ENCODE measurements around the gene CD274.
"Not testable (repeated sequence)": the region's sequence is repeated elsewhere in the genome, so short reads cannot be mapped to it uniquely, and the experiment has no call there.

CD274 gene

GRCh38 chr9:5468850-5469249, 18.5 kb downstream of the CD274 start:
- no peak for ATAC-seq

GRCh38 chr9:5470122-5470521, 19.8 kb downstream of the CD274 start:
- no peak for ATAC-seq

- ATAC-seq = no peak
These were observed 20.5 kb downstream of the CD274 start for GRCh38 chr9:5470816-5471215.

DNA sequence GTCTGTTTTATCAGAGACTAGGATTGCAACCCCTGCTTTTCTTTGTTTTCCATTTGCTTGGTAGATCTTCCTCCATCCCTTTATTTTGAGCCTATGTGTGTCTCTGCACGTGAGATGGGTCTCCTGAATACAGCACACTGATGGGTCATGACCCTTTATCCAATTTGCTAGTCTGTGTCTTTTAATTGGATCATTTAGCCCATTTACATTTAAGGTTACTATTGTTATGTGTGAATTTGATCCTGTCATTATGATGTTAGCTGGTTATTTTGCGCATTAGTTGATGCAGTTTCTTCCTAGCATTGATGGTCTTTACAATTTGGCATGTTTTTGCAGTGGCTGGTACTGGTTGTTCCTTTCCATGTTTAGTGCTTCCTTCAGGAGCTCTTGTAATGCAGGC, 25.3 kb downstream of the CD274 start:
- not testable (repeated sequence) for ATAC-seq

GRCh38 chr9:5478206-5478605, 27.9 kb downstream of the CD274 start:
- ATAC-seq = peak; percentile 27 to 48

GRCh38 chr9:5479994-5480694, 29.8 kb downstream of the CD274 start:
- peak in 1 of 2 donors; percentile 45 for ATAC-seq

- no peak for ATAC-seq
These were observed 30.6 kb downstream of the CD274 start for GRCh38 chr9:5480919-5481318.

GRCh38 chr9:5481322-5482040, 31.1 kb downstream of the CD274 start:
- ATAC-seq = no peak

GRCh38 chr9:5482194-5482593, 31.9 kb downstream of the CD274 start:
- no peak for ATAC-seq

DNA sequence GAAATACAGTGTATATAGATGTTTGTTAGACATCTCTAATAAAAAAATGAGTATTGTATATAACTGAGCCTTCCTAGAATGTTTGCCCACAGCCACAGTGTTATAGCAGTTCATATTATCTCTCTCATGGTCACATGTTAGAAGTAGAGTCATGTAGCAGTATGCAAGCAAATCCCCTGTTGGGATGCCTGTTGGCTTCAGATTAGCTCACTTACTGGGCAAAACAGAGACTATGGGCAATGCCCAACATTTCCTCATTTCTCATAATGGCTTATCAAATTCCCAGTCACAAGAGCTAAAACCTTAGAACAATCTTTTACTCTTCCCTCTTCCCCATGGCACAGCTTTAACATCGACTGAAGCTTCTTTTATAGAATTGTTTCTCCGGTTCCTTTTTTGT, 33.0 kb downstream of the CD274 start:
- ATAC-seq = no peak

GRCh38 chr9:5485378-5486085, 35.2 kb downstream of the CD274 start:
- ATAC-seq = no peak

- no peak for ATAC-seq
These were observed 36.6 kb downstream of the CD274 start for GRCh38 chr9:5486988-5487387.

DNA sequence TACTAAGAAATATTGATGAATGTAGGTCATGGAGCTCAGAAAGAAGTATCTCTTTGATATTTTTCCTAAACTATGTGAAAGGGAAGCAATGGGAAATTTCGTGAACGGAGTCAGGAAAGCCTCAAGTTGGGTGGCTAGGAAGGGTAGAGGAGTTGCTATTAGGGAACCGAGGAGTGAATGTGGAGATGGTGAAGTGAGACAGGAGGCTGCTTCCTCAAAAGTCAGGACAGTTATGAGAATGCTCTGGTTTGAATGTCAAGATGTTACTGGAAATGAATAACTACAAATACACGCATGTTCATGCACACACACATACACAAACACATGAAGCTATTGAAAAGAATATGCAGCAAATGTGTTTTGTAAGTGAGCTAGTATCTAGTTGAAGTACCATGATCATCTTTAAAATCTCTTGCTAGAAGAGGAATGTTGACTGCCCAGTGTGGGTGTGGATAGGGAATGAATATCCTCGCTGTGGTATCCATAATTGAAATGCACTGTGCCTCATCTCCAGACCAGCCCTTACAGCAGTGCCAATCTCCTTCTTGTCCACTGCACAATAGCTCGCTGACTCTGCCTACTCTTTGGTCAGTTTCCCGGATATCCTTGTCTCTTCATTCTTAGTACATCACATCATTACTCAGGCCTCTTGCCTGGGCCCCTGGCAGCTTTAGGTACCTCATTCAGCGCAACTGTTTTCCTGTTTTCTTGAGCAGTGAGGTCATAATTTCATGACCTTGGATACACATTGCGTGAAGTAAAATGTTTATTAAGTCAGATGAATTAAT, 38.1 kb downstream of the CD274 start:
- no peak for ATAC-seq

DNA sequence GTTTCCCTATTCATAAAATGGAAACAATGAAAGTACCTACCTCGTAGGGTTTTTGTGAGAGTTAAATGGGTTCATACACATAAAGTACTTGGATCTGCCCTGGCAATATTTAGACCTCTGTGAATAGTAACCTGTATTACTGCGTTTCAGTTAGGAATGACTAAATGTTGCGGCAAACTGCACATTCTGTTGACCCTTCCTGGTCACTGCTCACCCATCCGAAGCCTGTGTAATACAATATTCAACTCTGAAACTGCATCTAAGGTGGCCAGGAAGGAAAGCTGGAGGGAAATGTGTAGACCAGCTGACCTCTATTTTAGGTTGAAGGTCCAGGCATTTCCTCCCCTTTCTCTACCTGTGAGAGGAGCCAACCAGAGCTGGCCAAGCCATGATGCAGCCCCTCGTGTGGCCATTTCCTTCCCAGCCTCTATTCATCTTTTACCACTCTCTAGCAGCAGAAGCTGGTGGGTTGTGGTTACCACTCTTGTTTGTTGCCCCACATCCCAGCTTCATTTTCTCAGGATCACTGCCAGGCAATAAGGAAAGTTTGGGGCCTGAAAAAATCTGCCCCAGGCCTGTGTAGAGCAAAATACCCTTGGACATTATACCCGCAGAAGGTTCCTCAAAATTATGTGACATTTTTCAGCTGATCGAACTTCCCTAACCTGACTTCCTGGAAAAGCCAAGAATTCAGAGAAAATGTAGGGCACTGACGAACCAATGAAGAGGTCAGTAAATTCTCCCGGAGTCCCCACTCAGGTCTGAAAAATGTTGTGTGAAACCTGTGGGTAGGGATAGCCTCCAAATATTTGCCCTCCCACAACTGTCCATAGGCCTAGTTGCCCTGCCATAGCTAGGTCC, 39.5 kb downstream of the CD274 start:
- ATAC-seq = no peak

- no peak for ATAC-seq
These were observed 42.8 kb downstream of the CD274 start for GRCh38 chr9:5492965-5493678.

DNA sequence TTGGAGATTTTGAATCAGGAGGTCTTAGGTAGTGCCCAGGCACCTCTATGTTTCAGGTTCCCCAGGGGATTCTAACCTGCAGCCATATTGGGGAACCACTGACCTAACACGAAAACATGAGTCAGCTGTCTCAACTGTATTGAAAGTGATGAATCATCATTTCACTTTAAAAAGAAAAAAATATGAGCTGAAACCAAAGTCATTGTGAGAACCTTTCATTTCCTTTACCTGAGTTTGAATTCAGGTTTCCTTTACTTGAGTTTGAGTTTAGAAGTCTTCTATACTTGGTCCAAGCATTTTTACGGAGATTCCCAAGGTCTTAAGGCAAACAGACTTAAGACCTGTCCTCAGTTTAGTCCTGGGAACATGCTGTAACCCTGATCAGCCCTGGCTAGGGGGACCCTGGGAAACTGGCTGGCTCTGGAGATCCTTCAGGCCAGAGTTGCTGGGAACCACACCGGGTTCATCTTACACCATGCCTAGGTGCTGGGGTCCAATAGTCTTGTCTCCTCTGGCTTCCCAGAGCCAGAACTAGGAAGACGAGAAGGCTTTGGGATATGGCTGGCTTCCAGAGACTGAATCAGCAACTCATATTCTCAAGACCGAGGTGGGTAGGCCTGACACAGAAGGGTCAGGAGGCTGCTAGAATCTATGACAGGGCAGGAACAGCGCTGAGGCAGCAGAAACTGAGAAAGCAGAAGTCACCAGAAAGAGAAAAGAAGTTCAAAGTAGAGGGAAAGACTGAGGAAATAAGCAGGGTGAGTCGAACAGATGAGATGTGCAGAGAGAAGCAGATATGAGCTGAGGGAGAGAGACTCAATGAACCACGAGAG, 43.6 kb downstream of the CD274 start:
- peak; percentile 83 to 89 for ATAC-seq

- not testable (repeated sequence) for ATAC-seq
These were observed 44.4 kb downstream of the CD274 start for GRCh38 chr9:5494765-5495164.

DNA sequence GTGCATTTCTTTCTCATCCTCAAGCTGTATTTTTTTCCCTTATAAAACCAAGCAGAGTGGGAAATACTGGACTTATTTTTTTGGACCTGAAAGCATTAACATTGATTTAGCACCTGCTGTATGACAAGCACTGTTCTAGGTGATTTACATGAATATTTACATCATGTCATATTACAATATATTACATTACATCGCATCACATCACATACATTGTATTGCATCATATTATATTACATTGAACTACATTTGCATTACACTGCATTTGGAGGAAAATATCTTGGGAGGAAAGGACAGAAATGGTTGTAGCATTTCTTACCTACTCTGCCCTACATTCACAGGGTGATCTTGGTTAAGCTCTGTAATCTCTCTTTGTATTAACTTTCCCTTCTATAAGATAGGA, 48.8 kb downstream of the CD274 start:
- ATAC-seq = no peak

- no peak for ATAC-seq
These were observed 49.6 kb downstream of the CD274 start for GRCh38 chr9:5499889-5500398.
